ENCODE data around the gene L3MBTL4.
"Not testable (repeated sequence)": the region's sequence is repeated elsewhere in the genome, so short reads cannot be mapped to it uniquely, and the experiment has no call there.

Gene L3MBTL4

GRCh38 chr18:6161549-6161948 lies 253.2 kb downstream of the L3MBTL4 start:
- DNase-seq, result no peak

GRCh38 chr18:6159426-6159825 lies 255.3 kb downstream of the L3MBTL4 start:
- no peak for DNase-seq

GRCh38 chr18:6158958-6159357 lies 255.8 kb downstream of the L3MBTL4 start:
- no peak for DNase-seq

- DNase-seq, result no peak
Measured at GRCh38 chr18:6156446-6156845, 258.3 kb downstream of the L3MBTL4 start.

GRCh38 chr18:6155707-6156106 lies 259.0 kb downstream of the L3MBTL4 start:
- DNase-seq, result no peak

GRCh38 chr18:6150430-6150829 lies 264.3 kb downstream of the L3MBTL4 start:
- DNase-seq, result no peak

- DNase-seq, result no peak
Measured at GRCh38 chr18:6146307-6146661, 268.4 kb downstream of the L3MBTL4 start.

GRCh38 chr18:6145645-6146306 lies 268.9 kb downstream of the L3MBTL4 start:
- no peak for DNase-seq

- no peak for DNase-seq
Measured at GRCh38 chr18:6139007-6139406, 275.7 kb downstream of the L3MBTL4 start.

GRCh38 chr18:6135901-6136300 lies 278.8 kb downstream of the L3MBTL4 start:
- DNase-seq, result not testable (repeated sequence)

GRCh38 chr18:6135029-6135428 lies 279.7 kb downstream of the L3MBTL4 start:
- not testable (repeated sequence) for DNase-seq

GRCh38 chr18:6132751-6133368 lies 281.9 kb downstream of the L3MBTL4 start:
- no peak for DNase-seq

GRCh38 chr18:6120820-6121279 lies 293.9 kb downstream of the L3MBTL4 start:
- no peak for DNase-seq

- DNase-seq, result no peak
Measured at GRCh38 chr18:6119761-6120160, 294.9 kb downstream of the L3MBTL4 start.

- DNase-seq, result no peak
Measured at GRCh38 chr18:6118080-6118479, 296.6 kb downstream of the L3MBTL4 start.

- DNase-seq, result no peak
Measured at GRCh38 chr18:6115710-6116109, 299.0 kb downstream of the L3MBTL4 start.

- no peak for DNase-seq
Measured at GRCh38 chr18:6113650-6114049, 301.1 kb downstream of the L3MBTL4 start.

GRCh38 chr18:6111726-6112125 lies 303.0 kb downstream of the L3MBTL4 start:
- no peak for DNase-seq

GRCh38 chr18:6109743-6110142 lies 305.0 kb downstream of the L3MBTL4 start:
- DNase-seq, result no peak

GRCh38 chr18:6107794-6108193 lies 306.9 kb downstream of the L3MBTL4 start:
- no peak for DNase-seq

GRCh38 chr18:6106091-6106685 lies 308.5 kb downstream of the L3MBTL4 start:
- DNase-seq, result no peak

- no peak for DNase-seq
Measured at GRCh38 chr18:6103741-6104140, 311.0 kb downstream of the L3MBTL4 start.

- no peak for DNase-seq
Measured at GRCh38 chr18:6096730-6097129, 318.0 kb downstream of the L3MBTL4 start.

GRCh38 chr18:6088432-6088831 lies 326.3 kb downstream of the L3MBTL4 start:
- DNase-seq, result no peak
